ENCODE data around the gene ANO2. TPM values are rescaled to one million over a fixed set of nuclear protein-coding genes. Genes with fewer than 3 reads are reported as not detected.
"Not testable (repeated sequence)": the region's sequence is repeated elsewhere in the genome, so short reads cannot be mapped to it uniquely, and the experiment has no call there.

The ANO2 gene
- total and polyA plus RNA-seq, 2 donors, result 2.9 to 8.8 TPM

GRCh38 chr12:5856692-5857091, 88.4 kb downstream of the ANO2 start:
- Histone ChIP-seq H3K27ac (ENCODE audit: low read depth) (no peak overlapping the region), H3K4me3 (ENCODE audit: low read depth, low read length) (no peak overlapping the region), H3K4me1 (ENCODE audit: insufficient read depth) (no peaks in the 10 kb centered on the region), H3K36me3 (ENCODE audit: insufficient read depth) (no peaks in the 10 kb centered on the region)
- WGBS, result 18% methylated on average over 4 of the region's 4 CpGs
- no peak for DNase-seq (ENCODE audit: extremely low spot score)

GRCh38 chr12:5846950-5847349, 98.1 kb downstream of the ANO2 start:
- Histone ChIP-seq H3K36me3 (ENCODE audit: insufficient read depth) (no peaks in the 10 kb centered on the region), H3K4me3 (ENCODE audit: low read depth, low read length) (no peak overlapping the region), H3K27ac (ENCODE audit: low read depth) (no peak overlapping the region), H3K4me1 (ENCODE audit: insufficient read depth) (no peaks in the 10 kb centered on the region)
- 95% methylated on average over 1 of the region's 1 CpG for WGBS
- no peak for DNase-seq (ENCODE audit: extremely low spot score)

- H3K36me3 ChIP-seq (ENCODE audit: insufficient read depth), result no peaks in the 10 kb centered on the region
- H3K4me3 ChIP-seq (ENCODE audit: low read depth, low read length), result no peak overlapping the region
- 83% methylated on average over 9 of the region's 9 CpGs for WGBS
- no peaks in the 10 kb centered on the region for H3K4me1 ChIP-seq (ENCODE audit: insufficient read depth)
- no peak for DNase-seq (ENCODE audit: extremely low spot score)
- no peak overlapping the region for H3K27ac ChIP-seq (ENCODE audit: low read depth)
Measured at GRCh38 chr12:5840944-5841343, 104.1 kb downstream of the ANO2 start.

- Histone ChIP-seq H3K4me3 (ENCODE audit: low read depth, low read length) (no peak overlapping the region), H3K36me3 (ENCODE audit: insufficient read depth) (no peaks in the 10 kb centered on the region), H3K4me1 (ENCODE audit: insufficient read depth) (no peaks in the 10 kb centered on the region), H3K27ac (ENCODE audit: low read depth) (no peak overlapping the region)
- 55% methylated on average over 6 of the region's 6 CpGs for WGBS
- no peak for DNase-seq (ENCODE audit: extremely low spot score)
Measured at GRCh38 chr12:5830111-5830510, 114.9 kb downstream of the ANO2 start.

GRCh38 chr12:5827591-5827990, 117.5 kb downstream of the ANO2 start:
- Histone ChIP-seq H3K27ac (ENCODE audit: low read depth) (no peak overlapping the region), H3K4me1 (ENCODE audit: insufficient read depth) (no peaks in the 10 kb centered on the region), H3K4me3 (ENCODE audit: low read depth, low read length) (no peak overlapping the region), H3K36me3 (ENCODE audit: insufficient read depth) (no peaks in the 10 kb centered on the region)
- DNase-seq (ENCODE audit: extremely low spot score), result no peak
- 69% methylated on average over 22 of the region's 22 CpGs for WGBS

- H3K4me1 ChIP-seq (ENCODE audit: insufficient read depth); H3K36me3 ChIP-seq (ENCODE audit: insufficient read depth); DNase-seq (ENCODE audit: extremely low spot score); H3K4me3 ChIP-seq (ENCODE audit: low read depth, low read length); H3K27ac ChIP-seq (ENCODE audit: low read depth): not testable (repeated sequence)
- 74% methylated on average over 3 of the region's 3 CpGs for WGBS
Measured at GRCh38 chr12:5825761-5826160, 119.3 kb downstream of the ANO2 start.

GRCh38 chr12:5818877-5819276, 126.2 kb downstream of the ANO2 start:
- H3K4me1 ChIP-seq (ENCODE audit: insufficient read depth); H3K27ac ChIP-seq (ENCODE audit: low read depth); H3K4me3 ChIP-seq (ENCODE audit: low read depth, low read length); DNase-seq (ENCODE audit: extremely low spot score); H3K36me3 ChIP-seq (ENCODE audit: insufficient read depth): not testable (repeated sequence)
- 89% methylated on average over 1 of the region's 1 CpG for WGBS

GRCh38 chr12:5817246-5817645, 127.8 kb downstream of the ANO2 start:
- Histone ChIP-seq H3K4me3 (ENCODE audit: low read depth, low read length) (no peak overlapping the region), H3K27ac (ENCODE audit: low read depth) (no peak overlapping the region), H3K4me1 (ENCODE audit: insufficient read depth) (no peaks in the 10 kb centered on the region), H3K36me3 (ENCODE audit: insufficient read depth) (no peaks in the 10 kb centered on the region)
- DNase-seq (ENCODE audit: extremely low spot score), result no peak
- 86% methylated on average over 4 of the region's 4 CpGs for WGBS

- H3K4me1 ChIP-seq (ENCODE audit: insufficient read depth), result no peaks in the 10 kb centered on the region
- DNase-seq (ENCODE audit: extremely low spot score), result no peak
- 75% methylated on average over 9 of the region's 9 CpGs for WGBS
- no peaks in the 10 kb centered on the region for H3K36me3 ChIP-seq (ENCODE audit: insufficient read depth)
- H3K4me3 ChIP-seq (ENCODE audit: low read depth, low read length), result no peak overlapping the region
- no peak overlapping the region for H3K27ac ChIP-seq (ENCODE audit: low read depth)
Measured at GRCh38 chr12:5809586-5809985, 135.5 kb downstream of the ANO2 start.

- no peak overlapping the region for H3K4me3 ChIP-seq (ENCODE audit: low read depth, low read length)
- DNase-seq (ENCODE audit: extremely low spot score), result no peak
- WGBS, result 62% methylated on average over 4 of the region's 4 CpGs
Measured at GRCh38 chr12:5808981-5809380, 136.1 kb downstream of the ANO2 start.

GRCh38 chr12:5807514-5808219, 137.4 kb downstream of the ANO2 start:
- no peak overlapping the region for H3K27ac ChIP-seq (ENCODE audit: low read depth)
- 58% methylated on average over 8 of the region's 8 CpGs for WGBS
- no peak for DNase-seq (ENCODE audit: extremely low spot score)
- H3K36me3 ChIP-seq (ENCODE audit: insufficient read depth), result no peaks in the 10 kb centered on the region
- no peak overlapping the region for H3K4me3 ChIP-seq (ENCODE audit: low read depth, low read length)
- no peaks in the 10 kb centered on the region for H3K4me1 ChIP-seq (ENCODE audit: insufficient read depth)

More at GRCh38 chr12:5808981-5809380, 136.1 kb downstream of the ANO2 start:
- H3K36me3 ChIP-seq (ENCODE audit: insufficient read depth), result no peaks in the 10 kb centered on the region
- no peaks in the 10 kb centered on the region for H3K4me1 ChIP-seq (ENCODE audit: insufficient read depth)
- no peak overlapping the region for H3K27ac ChIP-seq (ENCODE audit: low read depth)

GRCh38 chr12:5807090-5807414, 138.0 kb downstream of the ANO2 start:
- H3K4me1 ChIP-seq (ENCODE audit: insufficient read depth), result no peaks in the 10 kb centered on the region
- no peak for DNase-seq (ENCODE audit: extremely low spot score)
- H3K36me3 ChIP-seq (ENCODE audit: insufficient read depth), result no peaks in the 10 kb centered on the region
- no peak overlapping the region for H3K27ac ChIP-seq (ENCODE audit: low read depth)
- 82% methylated on average over 6 of the region's 6 CpGs for WGBS
- H3K4me3 ChIP-seq (ENCODE audit: low read depth, low read length), result no peak overlapping the region

- Histone ChIP-seq H3K27ac (ENCODE audit: low read depth) (no peak overlapping the region), H3K4me1 (ENCODE audit: insufficient read depth) (no peaks in the 10 kb centered on the region), H3K36me3 (ENCODE audit: insufficient read depth) (no peaks in the 10 kb centered on the region), H3K4me3 (ENCODE audit: low read depth, low read length) (no peak overlapping the region)
- 79% methylated on average over 10 of the region's 10 CpGs for WGBS
- DNase-seq (ENCODE audit: extremely low spot score), result no peak
Measured at GRCh38 chr12:5806371-5807089, 138.5 kb downstream of the ANO2 start.

GRCh38 chr12:5803532-5803931, 141.5 kb downstream of the ANO2 start:
- DNase-seq (ENCODE audit: extremely low spot score), result no peak
- 87% methylated on average over 7 of the region's 7 CpGs for WGBS
- H3K4me3 ChIP-seq (ENCODE audit: low read depth, low read length), result no peak overlapping the region
- no peaks in the 10 kb centered on the region for H3K4me1 ChIP-seq (ENCODE audit: insufficient read depth)
- no peaks in the 10 kb centered on the region for H3K36me3 ChIP-seq (ENCODE audit: insufficient read depth)
- no peak overlapping the region for H3K27ac ChIP-seq (ENCODE audit: low read depth)

Measured in urinary bladder (tissue), 4 donors.